NCI-H524 treated with DMSO at 0.1 percent for 48 hours (cell line): Measurements from ENCODE around the gene TPM1.
"Not testable (repeated sequence)": the region's sequence is repeated elsewhere in the genome, so short reads cannot be mapped to it uniquely, and the experiment has no call there.

Source experiments
- DNase-seq: peaks from one replicate; lab custom pipeline; 2025; lab: John Stamatoyannopoulos, UW

The TPM1 gene

GRCh38 chr15:63041974-63042876 lies at the start of gene TPM1:
Gene TPM1, plus strand, starts transcription at chr15:63042747. Its CDS starts 83 bp downstream, at chr15:63042830.
- no peak for DNase-seq

- no peak for DNase-seq
Measured at GRCh38 chr15:62993066-62993465, 49.5 kb upstream of the TPM1 start.

GRCh38 chr15:62993632-62994031 lies 48.9 kb upstream of the TPM1 start:
- DNase-seq = not testable (repeated sequence)

- DNase-seq = no peak
Measured at GRCh38 chr15:62994439-62994838, 48.1 kb upstream of the TPM1 start.

GRCh38 chr15:62994975-62995681 lies 47.4 kb upstream of the TPM1 start:
- DNase-seq = no peak

- no peak for DNase-seq
Measured at GRCh38 chr15:62997441-62997840, 45.1 kb upstream of the TPM1 start.

- DNase-seq = no peak
Measured at GRCh38 chr15:62998262-62998890, 44.2 kb upstream of the TPM1 start.

GRCh38 chr15:62999178-62999577 lies 43.4 kb upstream of the TPM1 start:
- DNase-seq = no peak

- no peak for DNase-seq
Measured at GRCh38 chr15:62999923-63000561, 42.5 kb upstream of the TPM1 start.

GRCh38 chr15:63000706-63001105 lies 41.8 kb upstream of the TPM1 start:
- DNase-seq = no peak

- no peak for DNase-seq
Measured at GRCh38 chr15:63004211-63004610, 38.3 kb upstream of the TPM1 start.

GRCh38 chr15:63006032-63006878 lies 36.3 kb upstream of the TPM1 start:
- DNase-seq = no peak

GRCh38 chr15:63008333-63009049 lies 34.1 kb upstream of the TPM1 start:
- DNase-seq = no peak

- DNase-seq = no peak
Measured at GRCh38 chr15:63010386-63010785, 32.2 kb upstream of the TPM1 start.

GRCh38 chr15:63010920-63011693 lies 31.4 kb upstream of the TPM1 start:
- no peak for DNase-seq

- DNase-seq = no peak
Measured at GRCh38 chr15:63012444-63012843, 30.1 kb upstream of the TPM1 start.

- DNase-seq = no peak
Measured at GRCh38 chr15:63013052-63013808, 29.3 kb upstream of the TPM1 start.

GRCh38 chr15:63014578-63014977 lies 28.0 kb upstream of the TPM1 start:
- DNase-seq = no peak

GRCh38 chr15:63015618-63016017 lies 26.9 kb upstream of the TPM1 start:
- no peak for DNase-seq
